Measurements from ENCODE around the gene TGFBR2.

DNA sequence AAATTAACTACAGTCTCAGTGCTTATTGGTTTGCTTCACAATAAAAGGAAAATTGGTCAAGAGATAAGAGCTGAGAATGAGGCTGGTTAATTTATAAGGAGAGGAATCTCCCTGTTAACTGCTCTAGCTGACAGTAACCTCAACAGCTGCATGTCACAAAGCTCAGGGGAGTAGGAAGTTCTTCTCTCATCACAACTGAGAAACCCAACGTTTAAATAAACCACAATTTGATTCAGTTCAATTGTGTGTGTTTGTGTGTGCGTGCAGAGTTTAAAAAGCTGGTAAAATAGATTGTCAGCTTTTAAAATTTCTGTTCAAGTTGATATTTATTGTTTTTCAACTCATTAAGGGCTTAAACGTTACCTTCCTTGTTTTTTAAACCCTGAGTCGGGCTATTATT lies 3.5 kb upstream of the TGFBR2 start:
- TF ChIP-seq, protein P1, sequence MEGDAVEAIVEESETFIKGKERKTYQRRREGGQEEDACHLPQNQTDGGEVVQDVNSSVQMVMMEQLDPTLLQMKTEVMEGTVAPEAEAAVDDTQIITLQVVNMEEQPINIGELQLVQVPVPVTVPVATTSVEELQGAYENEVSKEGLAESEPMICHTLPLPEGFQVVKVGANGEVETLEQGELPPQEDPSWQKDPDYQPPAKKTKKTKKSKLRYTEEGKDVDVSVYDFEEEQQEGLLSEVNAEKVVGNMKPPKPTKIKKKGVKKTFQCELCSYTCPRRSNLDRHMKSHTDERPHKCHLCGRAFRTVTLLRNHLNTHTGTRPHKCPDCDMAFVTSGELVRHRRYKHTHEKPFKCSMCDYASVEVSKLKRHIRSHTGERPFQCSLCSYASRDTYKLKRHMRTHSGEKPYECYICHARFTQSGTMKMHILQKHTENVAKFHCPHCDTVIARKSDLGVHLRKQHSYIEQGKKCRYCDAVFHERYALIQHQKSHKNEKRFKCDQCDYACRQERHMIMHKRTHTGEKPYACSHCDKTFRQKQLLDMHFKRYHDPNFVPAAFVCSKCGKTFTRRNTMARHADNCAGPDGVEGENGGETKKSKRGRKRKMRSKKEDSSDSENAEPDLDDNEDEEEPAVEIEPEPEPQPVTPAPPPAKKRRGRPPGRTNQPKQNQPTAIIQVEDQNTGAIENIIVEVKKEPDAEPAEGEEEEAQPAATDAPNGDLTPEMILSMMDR (IDR thresholded peaks at IDR 0.05; ENCODE audit: insufficient read depth, low read length, poor library complexity, severe bottlenecking), result no peak
- no peak for TF ChIP-seq EZH2phosphoT487 (conservative IDR thresholded peaks at IDR 0.05; ENCODE audit: low read length)

All from SU-DHL-6 (cell line).